ENCODE data around the gene CCDC34.

DNA sequence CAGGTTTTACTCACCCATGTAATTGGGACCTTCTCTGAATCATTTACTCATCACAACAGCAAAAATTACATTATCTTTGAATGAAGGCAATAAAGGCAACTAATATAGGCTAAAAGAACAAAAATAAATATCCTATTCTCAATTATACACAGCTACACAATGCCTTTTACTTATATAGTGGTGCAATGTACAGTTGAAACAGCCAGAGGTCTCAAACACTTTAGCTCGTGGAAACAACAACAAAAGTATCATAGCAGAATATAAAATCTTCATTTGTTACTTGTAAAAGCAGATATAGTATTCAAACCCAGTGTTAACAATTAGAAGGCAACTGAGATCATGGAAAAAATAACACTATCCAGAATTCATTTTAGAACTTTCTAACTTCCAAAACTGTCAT is 20.6 kb upstream of the CCDC34 start:
- TF ChIP-seq, protein P1, sequence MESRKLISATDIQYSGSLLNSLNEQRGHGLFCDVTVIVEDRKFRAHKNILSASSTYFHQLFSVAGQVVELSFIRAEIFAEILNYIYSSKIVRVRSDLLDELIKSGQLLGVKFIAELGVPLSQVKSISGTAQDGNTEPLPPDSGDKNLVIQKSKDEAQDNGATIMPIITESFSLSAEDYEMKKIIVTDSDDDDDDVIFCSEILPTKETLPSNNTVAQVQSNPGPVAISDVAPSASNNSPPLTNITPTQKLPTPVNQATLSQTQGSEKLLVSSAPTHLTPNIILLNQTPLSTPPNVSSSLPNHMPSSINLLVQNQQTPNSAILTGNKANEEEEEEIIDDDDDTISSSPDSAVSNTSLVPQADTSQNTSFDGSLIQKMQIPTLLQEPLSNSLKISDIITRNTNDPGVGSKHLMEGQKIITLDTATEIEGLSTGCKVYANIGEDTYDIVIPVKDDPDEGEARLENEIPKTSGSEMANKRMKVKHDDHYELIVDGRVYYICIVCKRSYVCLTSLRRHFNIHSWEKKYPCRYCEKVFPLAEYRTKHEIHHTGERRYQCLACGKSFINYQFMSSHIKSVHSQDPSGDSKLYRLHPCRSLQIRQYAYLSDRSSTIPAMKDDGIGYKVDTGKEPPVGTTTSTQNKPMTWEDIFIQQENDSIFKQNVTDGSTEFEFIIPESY (IDR thresholded peaks at IDR 0.05; ENCODE audit: extremely low read depth, insufficient replicate concordance, low read length): no peak
- TF ChIP-seq, protein P2, sequence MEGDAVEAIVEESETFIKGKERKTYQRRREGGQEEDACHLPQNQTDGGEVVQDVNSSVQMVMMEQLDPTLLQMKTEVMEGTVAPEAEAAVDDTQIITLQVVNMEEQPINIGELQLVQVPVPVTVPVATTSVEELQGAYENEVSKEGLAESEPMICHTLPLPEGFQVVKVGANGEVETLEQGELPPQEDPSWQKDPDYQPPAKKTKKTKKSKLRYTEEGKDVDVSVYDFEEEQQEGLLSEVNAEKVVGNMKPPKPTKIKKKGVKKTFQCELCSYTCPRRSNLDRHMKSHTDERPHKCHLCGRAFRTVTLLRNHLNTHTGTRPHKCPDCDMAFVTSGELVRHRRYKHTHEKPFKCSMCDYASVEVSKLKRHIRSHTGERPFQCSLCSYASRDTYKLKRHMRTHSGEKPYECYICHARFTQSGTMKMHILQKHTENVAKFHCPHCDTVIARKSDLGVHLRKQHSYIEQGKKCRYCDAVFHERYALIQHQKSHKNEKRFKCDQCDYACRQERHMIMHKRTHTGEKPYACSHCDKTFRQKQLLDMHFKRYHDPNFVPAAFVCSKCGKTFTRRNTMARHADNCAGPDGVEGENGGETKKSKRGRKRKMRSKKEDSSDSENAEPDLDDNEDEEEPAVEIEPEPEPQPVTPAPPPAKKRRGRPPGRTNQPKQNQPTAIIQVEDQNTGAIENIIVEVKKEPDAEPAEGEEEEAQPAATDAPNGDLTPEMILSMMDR (IDR thresholded peaks at IDR 0.05 in 2 of 3, conservative IDR thresholded peaks at IDR 0.05 in 1 of 3; ENCODE audit: borderline replicate concordance in 1 of 3, insufficient read depth in 1 of 3, low read depth in 2 of 3, low read length in 2 of 3): no peak
- TF ChIP-seq ZNF274 (IDR thresholded peaks at IDR 0.05; ENCODE audit: low read depth, low read length): no peak
- TF ChIP-seq POLR2AphosphoS5 (IDR thresholded peaks at IDR 0.05; ENCODE audit: low read depth, low read length): no peak
- TF ChIP-seq RAD21 (IDR thresholded peaks at IDR 0.05; ENCODE audit: low read depth): no peak
- TF ChIP-seq EZH2 (IDR thresholded peaks at IDR 0.05): no peak
- no peak for TF ChIP-seq POLR2A (IDR thresholded peaks at IDR 0.05; ENCODE audit: borderline replicate concordance, extremely low read depth, insufficient read depth, insufficient read length)
- no peak for TF ChIP-seq EZH2phosphoT487 (IDR thresholded peaks at IDR 0.05; ENCODE audit: borderline replicate concordance)
- TF ChIP-seq, protein P3, sequence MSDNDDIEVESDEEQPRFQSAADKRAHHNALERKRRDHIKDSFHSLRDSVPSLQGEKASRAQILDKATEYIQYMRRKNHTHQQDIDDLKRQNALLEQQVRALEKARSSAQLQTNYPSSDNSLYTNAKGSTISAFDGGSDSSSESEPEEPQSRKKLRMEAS (IDR thresholded peaks at IDR 0.05): no peak
- TF ChIP-seq SP1 (IDR thresholded peaks at IDR 0.05; ENCODE audit: low read depth): no peak
- TF ChIP-seq, protein P4, sequence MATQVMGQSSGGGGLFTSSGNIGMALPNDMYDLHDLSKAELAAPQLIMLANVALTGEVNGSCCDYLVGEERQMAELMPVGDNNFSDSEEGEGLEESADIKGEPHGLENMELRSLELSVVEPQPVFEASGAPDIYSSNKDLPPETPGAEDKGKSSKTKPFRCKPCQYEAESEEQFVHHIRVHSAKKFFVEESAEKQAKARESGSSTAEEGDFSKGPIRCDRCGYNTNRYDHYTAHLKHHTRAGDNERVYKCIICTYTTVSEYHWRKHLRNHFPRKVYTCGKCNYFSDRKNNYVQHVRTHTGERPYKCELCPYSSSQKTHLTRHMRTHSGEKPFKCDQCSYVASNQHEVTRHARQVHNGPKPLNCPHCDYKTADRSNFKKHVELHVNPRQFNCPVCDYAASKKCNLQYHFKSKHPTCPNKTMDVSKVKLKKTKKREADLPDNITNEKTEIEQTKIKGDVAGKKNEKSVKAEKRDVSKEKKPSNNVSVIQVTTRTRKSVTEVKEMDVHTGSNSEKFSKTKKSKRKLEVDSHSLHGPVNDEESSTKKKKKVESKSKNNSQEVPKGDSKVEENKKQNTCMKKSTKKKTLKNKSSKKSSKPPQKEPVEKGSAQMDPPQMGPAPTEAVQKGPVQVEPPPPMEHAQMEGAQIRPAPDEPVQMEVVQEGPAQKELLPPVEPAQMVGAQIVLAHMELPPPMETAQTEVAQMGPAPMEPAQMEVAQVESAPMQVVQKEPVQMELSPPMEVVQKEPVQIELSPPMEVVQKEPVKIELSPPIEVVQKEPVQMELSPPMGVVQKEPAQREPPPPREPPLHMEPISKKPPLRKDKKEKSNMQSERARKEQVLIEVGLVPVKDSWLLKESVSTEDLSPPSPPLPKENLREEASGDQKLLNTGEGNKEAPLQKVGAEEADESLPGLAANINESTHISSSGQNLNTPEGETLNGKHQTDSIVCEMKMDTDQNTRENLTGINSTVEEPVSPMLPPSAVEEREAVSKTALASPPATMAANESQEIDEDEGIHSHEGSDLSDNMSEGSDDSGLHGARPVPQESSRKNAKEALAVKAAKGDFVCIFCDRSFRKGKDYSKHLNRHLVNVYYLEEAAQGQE (IDR thresholded peaks at IDR 0.05; ENCODE audit: low read depth): no peak
- no peak for TF ChIP-seq FOSL1 (IDR thresholded peaks at IDR 0.05; ENCODE audit: low read depth)
- no peak for TF ChIP-seq YY1 (IDR thresholded peaks at IDR 0.05; ENCODE audit: extremely low read depth, insufficient replicate concordance, low read depth, low read length)
- no peak for TF ChIP-seq CBX3 (IDR thresholded peaks at IDR 0.05; ENCODE audit: low read depth)

Measured in HCT116 (cell line).